Activated CD8-positive, alpha-beta T cell treated with anti-CD3 and anti-CD28 coated beads, Interleukin-2, amount 10 ng/mL, durations not matched to agents 7 days and 5 days (primary cell): ENCODE data around the gene SLC22A5. TPM values are rescaled to one million over a fixed set of nuclear protein-coding genes. Genes with fewer than 3 reads are reported as not detected.

ENCODE experiments used
- ATAC-seq: fragments of 150-1000 bp; cut with Tn5 transposase; one replicate; pipeline ENCODE4 v1.10.0; 2021; ENCODE audit warnings: moderate library complexity
- CTCF ChIA-PET: fragments of 350-600 bp; sonication (Branson Sonifier 250); formaldehyde crosslinking; loops from one replicate; lab custom pipeline; 2021; ENCODE audit warnings: antibody characterized with exemption; lab: Charles Lee
- POLR2A ChIA-PET: fragments of 350-600 bp; sonication (Branson Sonifier 250); formaldehyde crosslinking; loops from one replicate; lab custom pipeline; 2021; ENCODE audit warnings: antibody characterized with exemption; lab: Charles Lee
- DNase-seq: peaks from one replicate; pipeline ENCODE4 v3.0.0-alpha.2; 2020
- H3K27ac Mint-ChIP-seq: one replicate; pipeline ENCODE4 v1.8.0; 2021; ENCODE audit warnings: mild to moderate bottlenecking, mixed read lengths
- H3K27me3 Mint-ChIP-seq: one replicate; pipeline ENCODE4 v1.8.0; 2021; ENCODE audit warnings: low read depth, mixed read lengths
- H3K36me3 Mint-ChIP-seq: one replicate; pipeline ENCODE4 v1.8.0; 2021; ENCODE audit warnings: low read depth, mixed read lengths
- H3K4me1 Mint-ChIP-seq: one replicate; pipeline ENCODE4 v1.8.0; 2021; ENCODE audit warnings: low read depth, mixed read lengths
- H3K4me3 Mint-ChIP-seq: one replicate; pipeline ENCODE4 v1.8.0; 2021; ENCODE audit warnings: mild to moderate bottlenecking, mixed read lengths
- H3K9me3 Mint-ChIP-seq: one replicate; pipeline ENCODE4 v1.8.0; 2022; ENCODE audit warnings: mixed read lengths; ENCODE audit not compliant: insufficient read depth
- total RNA-seq, 2 experiments: library from RNA; stranded (reverse); gene quantifications; one replicate each; pipeline ENCODE4 v1.2.3, GENCODE V29; 2021

SLC22A5 gene
- total RNA-seq, result 1 to 10 TPM; 2.2 to 3.5 TPM

GRCh38 chr5:132369474-132370180 is at the start of gene SLC22A5:
TSS of gene SLC22A5 (plus strand) at chr5:132369710. CDS start at chr5:132369973, 263 bp downstream.
- Mint-ChIP-seq H3K4me3 (peak within 1 kb of the TSS; percentile 73), H3K4me1 (peaks cover 21% of the 10 kb centered on the region), H3K9me3 (no peaks in the 10 kb centered on the region), H3K27ac (peak within 1 kb of the TSS; percentile 73), H3K36me3 (no peaks in the 10 kb centered on the region), H3K27me3 (no peaks in the 10 kb centered on the region)
- ChIA-PET CTCF (interaction anchor here (0.7 to 2.5 kb wide), 14 partner anchors 9 to 451 kb away, joined by 3 to 12 read pairs (median 4); partner anchors contain the start of genes KIF3A and SLC22A4), POLR2A (interaction anchor here (0.6 to 2.1 kb wide), 8 partner anchors 41 to 1046 kb away, joined by 3 to 6 read pairs (median 3); partner anchors contain the start of genes IL3, IRF1 and SLC22A4)
- ATAC-seq (peak; percentile 97), DNase-seq (peak; percentile 72)

- no peaks in the 10 kb centered on the region for H3K36me3 Mint-ChIP-seq
- no peaks in the 10 kb centered on the region for H3K9me3 Mint-ChIP-seq
- H3K27ac Mint-ChIP-seq, result no peak overlapping the region
- ATAC-seq (no peak), DNase-seq (no peak)
- ChIA-PET CTCF (interaction anchor here (1.0 kb wide), 1 partner anchor 82 kb away, joined by 3 read pairs; no protein-coding TSS in a partner anchor), POLR2A (no interaction called here)
- no peaks in the 10 kb centered on the region for H3K4me1 Mint-ChIP-seq
- H3K27me3 Mint-ChIP-seq, result no peaks in the 10 kb centered on the region
- H3K4me3 Mint-ChIP-seq, result no peak overlapping the region
Measured at GRCh38 chr5:132319975-132320374, 49.5 kb upstream of the SLC22A5 start.

- Mint-ChIP-seq H3K36me3 (no peaks in the 10 kb centered on the region), H3K4me3 (no peak overlapping the region), H3K27ac (no peak overlapping the region), H3K4me1 (no peaks in the 10 kb centered on the region), H3K27me3 (no peaks in the 10 kb centered on the region), H3K9me3 (no peaks in the 10 kb centered on the region)
- DNase-seq (no peak), ATAC-seq (no peak)
- ChIA-PET POLR2A (no interaction called here), CTCF (no interaction called here)
Measured at GRCh38 chr5:132321109-132321721, 48.3 kb upstream of the SLC22A5 start.

- CTCF ChIA-PET, result interaction anchor here (1.0 kb wide), 1 partner anchor 28 kb away, joined by 3 read pairs; the partner anchor contains the start of gene SLC22A4
- no peak for DNase-seq
- Mint-ChIP-seq H3K27ac (no peak overlapping the region), H3K27me3 (no peaks in the 10 kb centered on the region), H3K4me3 (no peak overlapping the region), H3K4me1 (no peaks in the 10 kb centered on the region), H3K36me3 (no peaks in the 10 kb centered on the region), H3K9me3 (no peaks in the 10 kb centered on the region)
- ATAC-seq, result no peak
- POLR2A ChIA-PET, result no interaction called here
Measured at GRCh38 chr5:132322266-132322665, 47.2 kb upstream of the SLC22A5 start.

GRCh38 chr5:132323202-132323601 is 46.3 kb upstream of the SLC22A5 start:
- DNase-seq, result no peak
- Mint-ChIP-seq H3K9me3 (no peaks in the 10 kb centered on the region), H3K4me3 (no peak overlapping the region), H3K27ac (no peak overlapping the region), H3K36me3 (no peaks in the 10 kb centered on the region), H3K27me3 (no peaks in the 10 kb centered on the region), H3K4me1 (no peaks in the 10 kb centered on the region)
- ATAC-seq, result no peak
- POLR2A ChIA-PET, result no interaction called here
- CTCF ChIA-PET, result interaction anchor here (1.0 kb wide), 1 partner anchor 29 kb away, joined by 3 read pairs; the partner anchor contains the start of gene SLC22A4

- CTCF ChIA-PET, result interaction anchor here (0.6 to 3.2 kb wide), 2 partner anchors 46 to 87 kb away, joined by 3 to 15 read pairs; no protein-coding TSS in a partner anchor
- H3K9me3 Mint-ChIP-seq, result no peaks in the 10 kb centered on the region
- POLR2A ChIA-PET, result no interaction called here
- ATAC-seq, result no peak
- no peaks in the 10 kb centered on the region for H3K27me3 Mint-ChIP-seq
- H3K27ac Mint-ChIP-seq, result no peak overlapping the region
- no peak for DNase-seq
- H3K4me3 Mint-ChIP-seq, result no peak overlapping the region
- no peaks in the 10 kb centered on the region for H3K36me3 Mint-ChIP-seq
- H3K4me1 Mint-ChIP-seq, result no peaks in the 10 kb centered on the region
Measured at GRCh38 chr5:132325691-132326090, 43.8 kb upstream of the SLC22A5 start.

- H3K27me3 Mint-ChIP-seq, result no peaks in the 10 kb centered on the region
- DNase-seq (no peak), ATAC-seq (no peak)
- no peak overlapping the region for H3K27ac Mint-ChIP-seq
- ChIA-PET CTCF (interaction anchor here (0.7 to 1.0 kb wide), 3 partner anchors 14 to 265 kb away, joined by 3 read pairs; no protein-coding TSS in a partner anchor), POLR2A (no interaction called here)
- no peaks in the 10 kb centered on the region for H3K36me3 Mint-ChIP-seq
- no peaks in the 10 kb centered on the region for H3K4me1 Mint-ChIP-seq
- H3K4me3 Mint-ChIP-seq, result no peak overlapping the region
- H3K9me3 Mint-ChIP-seq, result no peaks in the 10 kb centered on the region
Measured at GRCh38 chr5:132327252-132327955, 42.1 kb upstream of the SLC22A5 start.

GRCh38 chr5:132334812-132335211 is 34.7 kb upstream of the SLC22A5 start:
- no peaks in the 10 kb centered on the region for H3K9me3 Mint-ChIP-seq
- no peak overlapping the region for H3K4me3 Mint-ChIP-seq
- no peak for DNase-seq
- no peaks in the 10 kb centered on the region for H3K4me1 Mint-ChIP-seq
- CTCF ChIA-PET, result interaction anchor here (0.5 to 1.5 kb wide), 4 partner anchors 11 to 728 kb away, joined by 3 to 5 read pairs (median 3); no protein-coding TSS in a partner anchor
- no peak overlapping the region for H3K27ac Mint-ChIP-seq
- POLR2A ChIA-PET, result no interaction called here
- H3K27me3 Mint-ChIP-seq, result no peaks in the 10 kb centered on the region
- no peaks in the 10 kb centered on the region for H3K36me3 Mint-ChIP-seq
- peak; percentile 39 for ATAC-seq

GRCh38 chr5:132335402-132335801 is 34.1 kb upstream of the SLC22A5 start:
- POLR2A ChIA-PET, result no interaction called here
- H3K27ac Mint-ChIP-seq, result no peak overlapping the region
- CTCF ChIA-PET, result interaction anchor here (1.3 to 1.5 kb wide), 2 partner anchors 51 to 290 kb away, joined by 3 to 5 read pairs; no protein-coding TSS in a partner anchor
- no peak for DNase-seq
- no peaks in the 10 kb centered on the region for H3K4me1 Mint-ChIP-seq
- no peak overlapping the region for H3K4me3 Mint-ChIP-seq
- H3K36me3 Mint-ChIP-seq, result no peaks in the 10 kb centered on the region
- H3K27me3 Mint-ChIP-seq, result no peaks in the 10 kb centered on the region
- H3K9me3 Mint-ChIP-seq, result no peaks in the 10 kb centered on the region
- no peak for ATAC-seq

GRCh38 chr5:132339502-132339901 is 30.0 kb upstream of the SLC22A5 start:
- H3K36me3 Mint-ChIP-seq, result no peaks in the 10 kb centered on the region
- DNase-seq, result no peak
- ChIA-PET POLR2A (no interaction called here), CTCF (no interaction called here)
- H3K27ac Mint-ChIP-seq, result no peak overlapping the region
- no peaks in the 10 kb centered on the region for H3K4me1 Mint-ChIP-seq
- H3K27me3 Mint-ChIP-seq, result no peaks in the 10 kb centered on the region
- no peak overlapping the region for H3K4me3 Mint-ChIP-seq
- ATAC-seq, result no peak
- H3K9me3 Mint-ChIP-seq, result no peaks in the 10 kb centered on the region

GRCh38 chr5:132342291-132343180 is 27.0 kb upstream of the SLC22A5 start:
- Mint-ChIP-seq H3K4me3 (no peak overlapping the region), H3K4me1 (no peaks in the 10 kb centered on the region), H3K27me3 (peaks cover 2% of the 10 kb centered on the region), H3K36me3 (no peaks in the 10 kb centered on the region), H3K9me3 (no peaks in the 10 kb centered on the region), H3K27ac (no peak overlapping the region)
- CTCF ChIA-PET, result no interaction called here
- ATAC-seq (no peak), DNase-seq (no peak)
- POLR2A ChIA-PET, result no interaction called here
